ENCODE results near the gene UVRAG.

- no peak for TF ChIP-seq CTCF (IDR thresholded peaks at IDR 0.05; ENCODE audit: low read depth, low read length)
- TF ChIP-seq EZH2phosphoT487 (IDR thresholded peaks at IDR 0.05; ENCODE audit: low read depth) = no peak
Measured at GRCh38 chr11:76141901-76142588, 327.0 kb downstream of the UVRAG start.

Measured in OCI-LY3 (cell line).